ENCODE measurements around the gene FCRL4.

FCRL4 gene

DNA sequence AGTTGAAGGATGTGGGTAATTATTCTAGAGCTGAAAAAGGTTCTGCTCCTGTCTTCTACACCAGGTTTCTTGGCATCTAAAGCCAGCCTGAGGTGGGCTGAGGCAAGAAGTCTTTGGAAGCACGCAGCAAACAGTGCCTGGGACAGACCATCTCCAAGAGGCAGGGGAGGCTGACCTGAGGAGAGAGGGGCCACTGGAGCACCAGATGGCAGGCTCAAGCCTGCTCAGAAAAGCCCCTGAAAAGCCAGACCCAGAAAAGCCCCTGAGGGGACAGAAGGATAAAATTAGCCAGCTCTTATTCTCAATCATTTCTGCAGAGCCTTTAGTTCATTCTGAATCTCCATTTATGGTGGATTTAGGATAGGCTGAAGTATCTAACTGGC, 17.1 kb downstream of the FCRL4 start:
- no peak for DNase-seq (ENCODE audit: extremely low read depth, low read depth)
- no peak overlapping the region for H3K4me3 ChIP-seq (replicated peaks; ENCODE audit: low read depth, low read length)
- TF ChIP-seq, protein P1, sequence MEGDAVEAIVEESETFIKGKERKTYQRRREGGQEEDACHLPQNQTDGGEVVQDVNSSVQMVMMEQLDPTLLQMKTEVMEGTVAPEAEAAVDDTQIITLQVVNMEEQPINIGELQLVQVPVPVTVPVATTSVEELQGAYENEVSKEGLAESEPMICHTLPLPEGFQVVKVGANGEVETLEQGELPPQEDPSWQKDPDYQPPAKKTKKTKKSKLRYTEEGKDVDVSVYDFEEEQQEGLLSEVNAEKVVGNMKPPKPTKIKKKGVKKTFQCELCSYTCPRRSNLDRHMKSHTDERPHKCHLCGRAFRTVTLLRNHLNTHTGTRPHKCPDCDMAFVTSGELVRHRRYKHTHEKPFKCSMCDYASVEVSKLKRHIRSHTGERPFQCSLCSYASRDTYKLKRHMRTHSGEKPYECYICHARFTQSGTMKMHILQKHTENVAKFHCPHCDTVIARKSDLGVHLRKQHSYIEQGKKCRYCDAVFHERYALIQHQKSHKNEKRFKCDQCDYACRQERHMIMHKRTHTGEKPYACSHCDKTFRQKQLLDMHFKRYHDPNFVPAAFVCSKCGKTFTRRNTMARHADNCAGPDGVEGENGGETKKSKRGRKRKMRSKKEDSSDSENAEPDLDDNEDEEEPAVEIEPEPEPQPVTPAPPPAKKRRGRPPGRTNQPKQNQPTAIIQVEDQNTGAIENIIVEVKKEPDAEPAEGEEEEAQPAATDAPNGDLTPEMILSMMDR (IDR thresholded peaks at IDR 0.05; ENCODE audit: low read depth, low read length, missing control alignments): no peak

DNA sequence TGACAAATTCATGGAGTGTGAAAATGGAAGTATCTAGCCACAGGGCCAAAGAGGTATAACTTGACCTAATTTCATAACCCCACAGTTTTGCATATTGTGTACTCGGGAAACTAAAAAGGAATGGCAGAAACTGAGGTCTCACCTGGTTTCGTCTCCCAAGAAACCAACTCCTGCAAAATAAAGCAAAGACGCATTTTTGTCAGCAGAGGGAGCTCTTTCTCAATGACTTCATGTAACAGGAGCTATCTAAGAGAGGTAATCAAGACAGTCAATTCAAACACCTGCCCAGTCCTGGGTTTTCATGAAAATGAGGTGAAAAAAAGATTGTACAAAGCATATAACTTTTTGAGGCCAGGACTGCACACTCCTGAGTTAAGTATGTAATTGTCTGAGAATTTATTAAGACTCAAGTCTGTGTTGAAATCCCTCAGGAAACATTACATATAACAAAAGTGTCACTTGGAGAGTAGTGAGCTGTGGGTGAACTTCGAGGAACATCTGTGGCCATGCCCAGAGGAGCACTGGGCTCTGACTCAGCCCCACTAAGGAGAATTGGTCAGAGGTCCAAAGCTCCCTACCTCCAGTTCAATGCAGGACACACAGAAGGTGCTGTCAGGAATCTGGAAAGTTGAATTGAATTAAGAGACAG, 17.6 kb downstream of the FCRL4 start:
- H3K4me3 ChIP-seq (replicated peaks; ENCODE audit: low read depth, low read length): no peak overlapping the region
- TF ChIP-seq, protein P1 (IDR thresholded peaks at IDR 0.05; ENCODE audit: low read depth, low read length, missing control alignments): peak; percentile 57
- DNase-seq (ENCODE audit: extremely low read depth, low read depth): peak; percentile 27

DNA sequence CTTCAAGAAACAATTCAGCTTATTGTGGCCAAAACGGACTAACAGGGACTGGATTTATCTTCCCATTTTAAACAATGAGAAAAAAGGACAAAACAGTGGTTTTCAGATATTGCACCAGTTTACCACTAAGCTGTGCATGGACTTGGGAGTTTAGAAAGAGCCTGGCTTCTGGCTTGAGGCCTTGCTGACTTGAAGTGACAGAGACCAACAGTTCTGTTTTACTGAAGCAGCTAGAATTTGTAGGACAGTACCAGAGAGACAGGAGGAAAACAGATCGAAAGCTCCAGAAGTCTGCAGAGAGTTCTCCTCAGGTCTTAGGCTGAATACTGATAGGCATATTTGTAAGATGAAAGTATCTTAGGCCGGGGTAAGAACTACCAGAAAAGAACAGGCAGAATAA, 20.5 kb downstream of the FCRL4 start:
- no peak for DNase-seq (ENCODE audit: extremely low read depth, low read depth)
- TF ChIP-seq, protein P1 (IDR thresholded peaks at IDR 0.05; ENCODE audit: low read depth, low read length, missing control alignments): no peak
- no peak overlapping the region for H3K4me3 ChIP-seq (replicated peaks; ENCODE audit: low read depth, low read length)

DNA sequence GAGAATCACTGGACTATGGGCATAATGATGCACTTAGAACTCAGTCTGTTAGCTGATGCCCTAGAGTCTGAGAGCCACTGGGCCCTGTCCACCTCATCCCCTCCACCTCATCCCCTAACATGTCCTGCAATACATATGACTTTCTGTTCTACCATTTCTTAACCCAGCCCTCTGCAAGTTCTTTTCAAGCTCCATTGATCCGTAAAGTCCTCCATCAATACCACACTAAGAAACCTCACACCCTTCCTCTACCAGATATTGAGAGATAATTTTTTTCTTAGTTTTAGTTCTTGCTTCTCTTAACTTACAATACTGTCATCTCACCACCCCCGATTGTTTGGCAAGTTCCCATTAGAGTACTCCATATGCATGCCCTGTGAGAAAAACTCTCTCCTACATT, 22.1 kb downstream of the FCRL4 start:
- TF ChIP-seq, protein P1 (IDR thresholded peaks at IDR 0.05; ENCODE audit: low read depth, low read length, missing control alignments): no peak
- no peak for DNase-seq (ENCODE audit: extremely low read depth, low read depth)
- H3K4me3 ChIP-seq (replicated peaks; ENCODE audit: low read depth, low read length): no peak overlapping the region

DNA sequence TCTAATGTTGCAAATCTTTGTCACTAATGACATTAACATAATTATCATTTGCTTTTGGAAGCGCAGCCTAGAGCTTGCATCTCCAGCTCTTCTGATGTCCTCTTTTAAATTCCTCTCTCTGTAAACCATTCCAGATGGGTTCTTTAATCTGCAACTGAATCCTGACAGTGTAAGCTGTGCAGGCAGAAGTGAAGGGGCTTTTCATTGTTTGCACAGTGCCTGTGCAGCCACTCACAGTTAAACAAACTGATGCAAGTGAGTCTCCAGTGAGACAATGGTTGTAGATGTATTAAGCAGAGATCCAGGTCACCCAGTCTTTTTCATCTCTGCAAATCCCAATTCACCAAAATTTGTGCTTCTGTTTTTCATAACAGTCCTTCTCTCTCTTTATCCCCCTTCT, 23.0 kb downstream of the FCRL4 start:
- DNase-seq (ENCODE audit: extremely low read depth, low read depth): no peak
- H3K4me3 ChIP-seq (replicated peaks; ENCODE audit: low read depth, low read length): no peak overlapping the region
- TF ChIP-seq, protein P1 (IDR thresholded peaks at IDR 0.05; ENCODE audit: low read depth, low read length, missing control alignments): no peak

DNA sequence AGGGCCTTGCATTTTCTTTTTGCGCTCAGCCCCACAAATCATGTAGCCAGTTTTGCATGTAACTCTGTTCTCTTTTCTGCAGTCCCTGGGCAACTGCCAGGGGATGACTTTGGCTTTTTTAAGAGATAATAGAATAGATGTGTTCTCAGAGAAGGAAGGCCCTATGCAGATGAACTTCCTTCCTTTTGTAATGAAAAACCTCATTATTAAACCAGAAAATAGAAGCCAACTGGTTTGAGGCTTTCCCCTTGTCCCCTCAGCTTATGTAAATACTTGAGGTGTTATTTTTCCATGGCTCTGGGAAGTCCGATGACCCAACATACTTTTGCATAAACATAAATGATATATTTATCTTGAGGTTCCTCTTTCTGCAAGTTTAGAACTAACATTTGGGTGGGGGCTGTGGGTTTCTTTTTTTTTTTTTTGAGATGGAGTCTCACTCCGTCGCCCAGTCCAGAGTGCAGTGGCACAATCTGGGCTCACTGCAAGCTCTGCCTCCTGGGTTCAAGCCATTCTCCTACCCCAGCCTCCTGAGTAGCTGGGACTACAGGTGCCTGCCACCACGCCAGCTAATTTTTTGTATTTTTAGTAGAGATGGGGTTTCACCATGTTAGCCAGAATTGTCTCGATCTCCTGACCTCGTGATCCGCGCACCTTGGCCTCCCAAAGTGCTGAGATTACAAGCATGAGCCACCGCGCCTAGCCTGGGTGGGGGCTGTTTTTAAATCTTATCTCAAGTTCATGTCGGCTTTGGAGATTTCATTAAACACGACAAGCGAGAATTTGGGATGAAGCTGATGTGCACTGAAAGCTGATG, 31.2 kb downstream of the FCRL4 start:
- DNase-seq (ENCODE audit: extremely low read depth, low read depth): no peak
- no peak overlapping the region for H3K4me3 ChIP-seq (replicated peaks; ENCODE audit: low read depth, low read length)
- TF ChIP-seq, protein P1 (IDR thresholded peaks at IDR 0.05; ENCODE audit: low read depth, low read length, missing control alignments): no peak

Measured in HFF-Myc (cell line).